OCI-LY7 (cell line): Measurements from ENCODE around the gene TFIP11.

Experiments used
- EZH2phosphoT487 ChIP-seq: fragments of 200-600 bp; sonication (generic); IDR thresholded peaks from 2 replicates; pipeline ENCODE4 v1.6.1; 2018; ENCODE audit warnings: low read depth, borderline replicate concordance, mild to moderate bottlenecking, mixed run types, antibody characterized with exemption, low read length, moderate library complexity, mixed read lengths
- TF ChIP-seq, protein P1 (sequence below): fragments of 200-600 bp; sonication (generic); conservative IDR thresholded peaks from 2 replicates; pipeline ENCODE4 v1.5.1; 2014; ENCODE audit warnings: mild to moderate bottlenecking, antibody characterized with exemption, low read length, moderate library complexity, mixed read lengths

- TF ChIP-seq, protein P1, sequence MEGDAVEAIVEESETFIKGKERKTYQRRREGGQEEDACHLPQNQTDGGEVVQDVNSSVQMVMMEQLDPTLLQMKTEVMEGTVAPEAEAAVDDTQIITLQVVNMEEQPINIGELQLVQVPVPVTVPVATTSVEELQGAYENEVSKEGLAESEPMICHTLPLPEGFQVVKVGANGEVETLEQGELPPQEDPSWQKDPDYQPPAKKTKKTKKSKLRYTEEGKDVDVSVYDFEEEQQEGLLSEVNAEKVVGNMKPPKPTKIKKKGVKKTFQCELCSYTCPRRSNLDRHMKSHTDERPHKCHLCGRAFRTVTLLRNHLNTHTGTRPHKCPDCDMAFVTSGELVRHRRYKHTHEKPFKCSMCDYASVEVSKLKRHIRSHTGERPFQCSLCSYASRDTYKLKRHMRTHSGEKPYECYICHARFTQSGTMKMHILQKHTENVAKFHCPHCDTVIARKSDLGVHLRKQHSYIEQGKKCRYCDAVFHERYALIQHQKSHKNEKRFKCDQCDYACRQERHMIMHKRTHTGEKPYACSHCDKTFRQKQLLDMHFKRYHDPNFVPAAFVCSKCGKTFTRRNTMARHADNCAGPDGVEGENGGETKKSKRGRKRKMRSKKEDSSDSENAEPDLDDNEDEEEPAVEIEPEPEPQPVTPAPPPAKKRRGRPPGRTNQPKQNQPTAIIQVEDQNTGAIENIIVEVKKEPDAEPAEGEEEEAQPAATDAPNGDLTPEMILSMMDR: no peak
- TF ChIP-seq EZH2phosphoT487: no peak
These were observed 26.4 kb downstream of the TFIP11 start for GRCh38 chr22:26485806-26486390.
